H1 (cell line): ENCODE data around the gene INSIG1. TPM values are rescaled to one million over a fixed set of nuclear protein-coding genes. Genes with fewer than 3 reads are reported as not detected.

Experiments used
- CTCF ChIA-PET: fragments of 300-600 bp; sonication (Branson Sonifier 250); formaldehyde crosslinking; loops from one replicate; lab custom pipeline; 2021; ENCODE audit not compliant: partially characterized antibody; lab: Charles Lee
- POLR2A ChIA-PET: fragments of 300-600 bp; sonication (Branson Sonifier 250); formaldehyde crosslinking; loops from one replicate; lab custom pipeline; 2021; ENCODE audit warnings: inconsistent platforms; ENCODE audit not compliant: partially characterized antibody; lab: Charles Lee
- DNase-seq, 2 experiments: peaks; one replicate each; pipeline versions ENCODE4 v3.0.0 to v3.0.0-alpha.2; 2010 to 2022; ENCODE audit warnings: low spot score in 2 of 2, low read depth in 1 of 2, mixed read lengths in 1 of 2
- FAIRE-seq: peaks from 2 replicates; lab custom pipeline; 2011; peaks lifted over from hg19 to GRCh38; lab: Jason Lieb, UNC
- H2AFZ ChIP-seq: 2 replicates; pipeline ENCODE4 v1.8.1; 2012; ENCODE audit warnings: low read length, inconsistent platforms
- H2AK5ac ChIP-seq: 2 replicates; pipeline ENCODE4 v1.6.1; 2013; ENCODE audit warnings: low read depth, low read length
- H2BK120ac ChIP-seq: replicated peaks from 2 replicates; pipeline ENCODE3; 2013; ENCODE audit warnings: low read depth, low read length, inconsistent platforms
- H2BK12ac ChIP-seq: 2 replicates; pipeline ENCODE4 v1.6.1; 2013; ENCODE audit warnings: low read depth, low read length
- H2BK15ac ChIP-seq: 2 replicates; pipeline ENCODE4 v1.6.1; 2013; ENCODE audit warnings: low read length
- H2BK20ac ChIP-seq: 2 replicates; pipeline ENCODE4 v1.6.1; 2013; ENCODE audit warnings: low read length
- H2BK5ac ChIP-seq: 2 replicates; pipeline ENCODE4 v1.6.1; 2013; ENCODE audit warnings: low read depth, low read length
- H3K14ac ChIP-seq: 2 replicates; pipeline ENCODE4 v1.6.1; 2013; ENCODE audit warnings: inconsistent platforms; ENCODE audit not compliant: insufficient read length
- H3K18ac ChIP-seq: 2 replicates; pipeline ENCODE4 v1.6.1; 2013; ENCODE audit warnings: low read length; ENCODE audit errors: extremely low read depth
- H3K23ac ChIP-seq: 2 replicates; pipeline ENCODE4 v1.6.1; 2013; ENCODE audit warnings: inconsistent platforms; ENCODE audit not compliant: insufficient read length
- H3K23me2 ChIP-seq: 2 replicates; pipeline ENCODE4 v1.6.1; 2013; ENCODE audit warnings: low read depth, low read length
- H3K27ac ChIP-seq: 2 replicates; pipeline ENCODE4 v1.6.1; 2011; ENCODE audit warnings: low read depth, low read length, inconsistent platforms
- H3K27me3 ChIP-seq, 4 experiments: replicated peaks in 1 of 4; 1 replicate in 1 of 4; 2 replicates in 3 of 4; pipeline versions ENCODE4 v1.6.1 to v1.8.1; 2011 to 2013; ENCODE audit warnings: low read length in 3 of 4, mild to moderate bottlenecking in 3 of 4, inconsistent platforms in 2 of 4, mixed read lengths in 2 of 4, moderate library complexity in 1 of 4; ENCODE audit not compliant: control insufficient read depth in 3 of 4, insufficient read depth in 3 of 4; ENCODE audit errors: extremely low read depth in 1 of 4
- H3K36me3 ChIP-seq, 4 experiments: 2 replicates each; pipeline versions ENCODE4 v1.6.1 to v1.8.1; 2011 to 2013; ENCODE audit warnings: mild to moderate bottlenecking in 4 of 4, low read length in 3 of 4, moderate library complexity in 2 of 4, control low read depth in 1 of 4, inconsistent platforms in 1 of 4; ENCODE audit not compliant: insufficient read depth in 4 of 4, control insufficient read depth in 2 of 4
- H3K4ac ChIP-seq: replicated peaks from 2 replicates; pipeline ENCODE3; 2013; ENCODE audit warnings: low read length, low read depth, mixed read lengths, inconsistent platforms; ENCODE audit not compliant: insufficient read length
- H3K4me1 ChIP-seq, 4 experiments: replicated peaks in 1 of 4; 1 replicate in 1 of 4; 2 replicates in 3 of 4; pipeline versions ENCODE4 v1.6.1 to v1.8.1; 2011 to 2013; ENCODE audit warnings: low read length in 3 of 4, inconsistent platforms in 2 of 4, mixed read lengths in 1 of 4; ENCODE audit not compliant: insufficient read depth in 4 of 4, control insufficient read depth in 3 of 4
- H3K4me2 ChIP-seq, 2 experiments: 2 replicates each; pipeline versions ENCODE4 v1.6.1 to v1.8.1; 2011 to 2013; ENCODE audit warnings: low read depth in 2 of 2, low read length in 2 of 2, control low read depth in 1 of 2, inconsistent platforms in 1 of 2, mild to moderate bottlenecking in 1 of 2; ENCODE audit not compliant: insufficient read depth in 1 of 2
- H3K4me3 ChIP-seq, 4 experiments: fragments of 200-600, 300-600 bp in 1 of 4; sonication (generic), shearing (Covaris generic), sonication (Bioruptor Twin) in 1 of 4; 2 replicates each; pipeline versions ENCODE4 v1.5.1 to v1.8.1; 2011 to 2016; ENCODE audit warnings: low read length in 4 of 4, low read depth in 3 of 4, control low read depth in 2 of 4, inconsistent platforms in 2 of 4, mild to moderate bottlenecking in 2 of 4, mixed read lengths in 1 of 4, moderate library complexity in 1 of 4; ENCODE audit not compliant: insufficient read depth in 2 of 4; ENCODE audit errors: extremely low read depth in 1 of 4
- H3K56ac ChIP-seq: replicated peaks from 2 replicates; pipeline ENCODE3; 2013; ENCODE audit warnings: low read depth, mild to moderate bottlenecking, mixed read lengths, low read length, inconsistent platforms; ENCODE audit not compliant: insufficient read length
- H3K79me1 ChIP-seq: 2 replicates; pipeline ENCODE4 v1.6.1; 2013; ENCODE audit warnings: low read depth, low read length, control low read depth
- H3K79me2 ChIP-seq, 2 experiments: 2 replicates each; pipeline versions ENCODE4 v1.6.1 to v1.8.1; 2012 to 2013; ENCODE audit warnings: low read length in 2 of 2, mild to moderate bottlenecking in 2 of 2, inconsistent platforms in 1 of 2; ENCODE audit not compliant: insufficient read depth in 2 of 2, control insufficient read depth in 1 of 2
- H3K9ac ChIP-seq, 4 experiments: replicated peaks in 1 of 4; 1 replicate in 1 of 4; 2 replicates in 3 of 4; pipeline versions ENCODE4 v1.6.1 to v1.8.1; 2011 to 2013; ENCODE audit warnings: low read depth in 3 of 4, low read length in 3 of 4, control low read depth in 2 of 4, mild to moderate bottlenecking in 2 of 4, moderate library complexity in 2 of 4, inconsistent platforms in 1 of 4; ENCODE audit errors: extremely low read depth in 1 of 4
- H3K9me3 ChIP-seq, 2 experiments: 2 replicates each; pipeline versions ENCODE4 v1.6.1 to v1.8.1; 2012 to 2013; ENCODE audit warnings: mild to moderate bottlenecking in 2 of 2, moderate library complexity in 2 of 2, control low read depth in 1 of 2, inconsistent platforms in 1 of 2, low read depth in 1 of 2, low read length in 1 of 2, mixed read lengths in 1 of 2; ENCODE audit not compliant: insufficient read depth in 2 of 2
- H4K20me1 ChIP-seq, 2 experiments: replicated peaks in 1 of 2; 2 replicates each; pipeline versions ENCODE3 to v1.8.1; 2011 to 2013; ENCODE audit warnings: inconsistent platforms in 2 of 2, low read length in 2 of 2, mild to moderate bottlenecking in 1 of 2; ENCODE audit not compliant: insufficient read depth in 2 of 2, control insufficient read depth in 1 of 2
- H4K5ac ChIP-seq: 2 replicates; pipeline ENCODE4 v1.6.1; 2013; ENCODE audit warnings: low read length, low read depth, mixed read lengths, inconsistent platforms; ENCODE audit not compliant: insufficient read length
- H4K8ac ChIP-seq: 2 replicates; pipeline ENCODE4 v1.8.0; 2013; ENCODE audit warnings: mild to moderate bottlenecking, moderate library complexity, low read length, inconsistent platforms; ENCODE audit not compliant: insufficient read depth; ENCODE audit errors: extremely low read depth
- H4K91ac ChIP-seq: replicated peaks from 2 replicates; pipeline ENCODE3; 2013; ENCODE audit warnings: low read length, mixed read lengths, inconsistent platforms; ENCODE audit not compliant: insufficient read length
- BCL11A ChIP-seq, 2 experiments: IDR thresholded peaks; one replicate each; pipeline ENCODE4 v1.6.1; 2011; ENCODE audit warnings: low read depth in 2 of 2, low read length in 2 of 2, mild to moderate bottlenecking in 2 of 2
- CHD1 ChIP-seq: IDR thresholded peaks from 2 replicates; pipeline ENCODE4 v1.6.1; 2012; ENCODE audit warnings: low read depth, low read length, improper control_type of control experiment
- EZH2 ChIP-seq: fragments of 200-600 bp; sonication (generic); IDR thresholded peaks from 2 replicates; pipeline ENCODE4 v1.7.1; 2012; ENCODE audit warnings: low read depth, mild to moderate bottlenecking, moderate library complexity, low read length, inconsistent platforms; ENCODE audit not compliant: severe bottlenecking
- MAFK ChIP-seq: IDR thresholded peaks from 2 replicates; pipeline ENCODE4 v1.6.1; 2012; ENCODE audit warnings: low read depth, mild to moderate bottlenecking, improper control_type of control experiment, low read length
- RAD21 ChIP-seq, 2 experiments: IDR thresholded peaks in 1 of 2; conservative IDR thresholded peaks in 1 of 2; 2 replicates each; pipeline ENCODE4 v1.6.1; 2011; ENCODE audit warnings: low read depth in 2 of 2, low read length in 2 of 2, improper control_type of control experiment in 1 of 2, inconsistent platforms in 1 of 2, mild to moderate bottlenecking in 1 of 2, moderate library complexity in 1 of 2
- SIRT6 ChIP-seq: IDR thresholded peaks from one replicate; pipeline ENCODE4 v1.7.1; 2012; ENCODE audit warnings: low read length, inconsistent platforms
- SP4 ChIP-seq: IDR thresholded peaks from 2 replicates; pipeline ENCODE4 v1.6.1; 2012; ENCODE audit warnings: low read length, inconsistent platforms
- USF2 ChIP-seq: IDR thresholded peaks from 2 replicates; pipeline ENCODE4 v1.6.1; 2011; ENCODE audit warnings: low read length, improper control_type of control experiment
- WGBS, 2 experiments: shearing (Covaris generic) in 1 of 2; methylation state at CpG; one replicate each; pipeline versions ENCODE4 v1.1.6 to v1.1.7; 2013 to 2015; ENCODE audit warnings: low lambda C conversion rate in 2 of 2, mixed read lengths in 2 of 2, inconsistent platforms in 1 of 2, low coverage in 1 of 2, missing lambda C conversion rate in 1 of 2; ENCODE audit not compliant: insufficient replicate concordance in 2 of 2, insufficient coverage in 1 of 2, insufficient read length in 1 of 2; ENCODE audit errors: extremely low coverage in 1 of 2, missing lambda C conversion rate in 1 of 2; 5-methylcytosine and 5-hydroxymethylcytosine counted together
- polyA plus RNA-seq, 7 experiments: library from polyadenylated mRNA; depleted of rRNA in 3 of 7; stranded (reverse) in 5 of 7; unstranded in 2 of 7; fragments of >200 nt in 5 of 7; fragments of 200-250 nt in 2 of 7; gene quantifications; 1 replicate in 5 of 7; 2 replicates in 1 of 7; 4 replicates in 1 of 7; pipeline versions ENCODE4 v1.2.1 to v1.2.3, GENCODE V29; 2011 to 2013; ENCODE audit warnings: missing spikeins in 2 of 7, mixed read lengths in 2 of 7
- total RNA-seq: library from RNA; stranded (reverse); fragmentation: NEBNext Ultra II Directional; extraction: Animal tissue kit (Norgen Biotek cat#: 25700); gene quantifications from 2 replicates; pipeline ENCODE4 v1.2.1, GENCODE V29; 2021
- TF ChIP-seq, protein P1 (sequence below), 3 experiments: IDR thresholded peaks; 1 replicate in 2 of 3; 2 replicates in 1 of 3; pipeline versions ENCODE4 v1.5.1 to v1.6.1; 2011; ENCODE audit warnings: low read length in 3 of 3, mild to moderate bottlenecking in 3 of 3, inconsistent platforms in 2 of 3, low read depth in 1 of 3, moderate library complexity in 1 of 3; ENCODE audit not compliant: insufficient read depth in 1 of 3; ENCODE audit errors: control extremely low read depth in 1 of 3

The INSIG1 gene
- total and polyA plus RNA-seq, 2 of the 8 experiments (the other 6 are each of a cell fraction or from before 2014, with no cell fraction given), result 40.0 to 58.4 TPM

GRCh38 chr7:155263051-155263450 is 34.6 kb upstream of the INSIG1 start:
- H3K23me2 ChIP-seq, result peaks cover 7% of the 10 kb centered on the region; the same call in 1 of the 2 replicates
- no peak overlapping the region for H3K4me3 ChIP-seq
- no peaks in the 10 kb centered on the region for H3K79me2 ChIP-seq
- H4K20me1 ChIP-seq, result peaks cover 0 to 4% of the 10 kb centered on the region in 2 experiments
- no peak overlapping the region for H4K91ac ChIP-seq
- no peak overlapping the region for H2BK12ac ChIP-seq
- peaks cover 0 to 1% (median 0%) of the 10 kb centered on the region in 4 experiments; a peak in 2 of 7 replicates for H3K4me1 ChIP-seq
- no peak overlapping the region for H2AFZ ChIP-seq
- no peaks in the 10 kb centered on the region for H3K36me3 ChIP-seq
- no peaks in the 10 kb centered on the region for H3K79me1 ChIP-seq
- no peak overlapping the region for H3K4ac ChIP-seq
- H3K4me2 ChIP-seq, result no peak overlapping the region
- no peak overlapping the region for H4K5ac ChIP-seq
- no peak overlapping the region for H2BK20ac ChIP-seq
- POLR2A ChIA-PET, result no interaction called here
- no peak for DNase-seq
- FAIRE-seq, result no peak
- no peak overlapping the region for H2BK120ac ChIP-seq
- H3K23ac ChIP-seq, result no peak overlapping the region
- H3K9me3 ChIP-seq, result no peaks in the 10 kb centered on the region; a peak in 1 of 4 replicates
- no peak overlapping the region; the same call in 1 of the 2 replicates for H2BK5ac ChIP-seq
- no peak overlapping the region for H3K9ac ChIP-seq
- CTCF ChIA-PET, result interaction anchor here (0.7 to 2.4 kb wide), 11 partner anchors 10 to 73 kb away, joined by 3 to 9 read pairs (median 4); no protein-coding TSS in a partner anchor
- no peak overlapping the region for H3K56ac ChIP-seq
- H3K27me3 ChIP-seq, result no peaks in the 10 kb centered on the region
- H2AK5ac ChIP-seq, result no peak overlapping the region
- 0 out of 2 replicates have a peak overlapping the region, but pooled peaks have one; percentile 11 for H4K8ac ChIP-seq
- no peak overlapping the region for H3K27ac ChIP-seq
- 90% methylated on average over 11 of the region's 14 CpGs; no CpG with 5 or more reads in 1 of the 2 experiments for WGBS, 2 experiments
- H3K14ac ChIP-seq, result no peak overlapping the region
- H3K18ac ChIP-seq, result no peak overlapping the region
- no peak overlapping the region for H2BK15ac ChIP-seq
- TF ChIP-seq, protein P1, sequence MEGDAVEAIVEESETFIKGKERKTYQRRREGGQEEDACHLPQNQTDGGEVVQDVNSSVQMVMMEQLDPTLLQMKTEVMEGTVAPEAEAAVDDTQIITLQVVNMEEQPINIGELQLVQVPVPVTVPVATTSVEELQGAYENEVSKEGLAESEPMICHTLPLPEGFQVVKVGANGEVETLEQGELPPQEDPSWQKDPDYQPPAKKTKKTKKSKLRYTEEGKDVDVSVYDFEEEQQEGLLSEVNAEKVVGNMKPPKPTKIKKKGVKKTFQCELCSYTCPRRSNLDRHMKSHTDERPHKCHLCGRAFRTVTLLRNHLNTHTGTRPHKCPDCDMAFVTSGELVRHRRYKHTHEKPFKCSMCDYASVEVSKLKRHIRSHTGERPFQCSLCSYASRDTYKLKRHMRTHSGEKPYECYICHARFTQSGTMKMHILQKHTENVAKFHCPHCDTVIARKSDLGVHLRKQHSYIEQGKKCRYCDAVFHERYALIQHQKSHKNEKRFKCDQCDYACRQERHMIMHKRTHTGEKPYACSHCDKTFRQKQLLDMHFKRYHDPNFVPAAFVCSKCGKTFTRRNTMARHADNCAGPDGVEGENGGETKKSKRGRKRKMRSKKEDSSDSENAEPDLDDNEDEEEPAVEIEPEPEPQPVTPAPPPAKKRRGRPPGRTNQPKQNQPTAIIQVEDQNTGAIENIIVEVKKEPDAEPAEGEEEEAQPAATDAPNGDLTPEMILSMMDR (IDR thresholded peaks at IDR 0.05; ENCODE audit: control extremely low read depth in 1 of 3, insufficient read depth in 1 of 3, low read depth in 1 of 3, low read length in 3 of 3), result no peak
- TF ChIP-seq BCL11A (IDR thresholded peaks at IDR 0.05; ENCODE audit: low read depth in 2 of 2, low read length in 2 of 2) (no peak), MAFK (no peak), USF2 (no peak), SP4 (no peak), EZH2 (no peak), CHD1 (no peak), RAD21 (IDR thresholded peaks at IDR 0.05 in 1 of 2, conservative IDR thresholded peaks at IDR 0.05 in 1 of 2; ENCODE audit: low read depth in 2 of 2, low read length in 2 of 2) (no peak), SIRT6 (no peak)
